Measurements from ENCODE around the gene PRKCA. TPM values are rescaled to one million over a fixed set of nuclear protein-coding genes. Genes with fewer than 3 reads are reported as not detected.

Gene PRKCA
- total and polyA plus RNA-seq, 2 experiments from 2014 or later, result 6.4 to 35.4 TPM

DNA sequence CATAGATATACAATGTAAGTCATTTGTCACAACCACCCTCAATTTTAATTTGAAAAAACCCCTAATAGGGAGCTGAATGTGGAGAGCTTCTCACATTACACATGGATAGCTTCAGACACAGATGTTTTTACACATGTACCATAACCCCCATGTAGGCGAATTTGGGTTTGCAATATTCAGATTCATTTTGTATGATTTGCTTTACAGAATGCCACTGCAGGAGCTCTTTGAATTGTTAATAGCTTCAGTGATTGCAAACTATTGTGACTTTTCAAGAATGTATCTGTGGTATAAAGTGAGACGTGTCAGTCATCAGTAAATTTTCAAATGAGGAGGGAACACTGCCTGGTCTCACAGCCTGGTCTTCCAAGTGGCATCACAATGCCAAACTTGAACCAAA, 419.9 kb downstream of the PRKCA start:
- Histone ChIP-seq H3K27me3 (ENCODE audit: insufficient read depth) (no peaks in the 10 kb centered on the region), H3K27ac (ENCODE audit: low read depth) (peak overlapping the region; percentile 12; the same call in 1 of the 2 replicates), H4K20me1 (replicated peaks; ENCODE audit: insufficient read depth) (no peaks in the 10 kb centered on the region), H2AFZ (no peak overlapping the region), H3K4me1 (ENCODE audit: insufficient read depth) (peaks cover 18% of the 10 kb centered on the region), H3K4me2 (peak overlapping the region; percentile 16), H3K9me2 (ENCODE audit: insufficient read depth) (0 out of 2 replicates have a peak, but pooled peaks cover 7% of the 10 kb centered on the region), H3F3A (replicated peaks; ENCODE audit: low read depth) (no peaks in the 10 kb centered on the region), H3K36me3 (ENCODE audit: insufficient read depth) (no peaks in the 10 kb centered on the region), H3K4me3 (peak overlapping the region; percentile 7; the same call in 1 of the 2 replicates), H3K79me2 (replicated peaks; ENCODE audit: insufficient read depth) (no peaks in the 10 kb centered on the region)
- DNase-seq (ENCODE audit: low spot score) (no peak), ATAC-seq (no peak)
- no peak overlapping the region for H3K4me3 Mint-ChIP-seq
- H3K4me1 Mint-ChIP-seq, result peaks cover 50% of the 10 kb centered on the region
- H3K9me3 Mint-ChIP-seq, result no peaks in the 10 kb centered on the region
- no peaks in the 10 kb centered on the region for H3K36me3 Mint-ChIP-seq (ENCODE audit: low read depth)
- peaks cover 16% of the 10 kb centered on the region for H3K27me3 Mint-ChIP-seq (ENCODE audit: insufficient read depth, low read depth, poor library complexity)
- H3K27ac Mint-ChIP-seq, result peak overlapping the region; percentile 61
- TF ChIP-seq, protein P1, sequence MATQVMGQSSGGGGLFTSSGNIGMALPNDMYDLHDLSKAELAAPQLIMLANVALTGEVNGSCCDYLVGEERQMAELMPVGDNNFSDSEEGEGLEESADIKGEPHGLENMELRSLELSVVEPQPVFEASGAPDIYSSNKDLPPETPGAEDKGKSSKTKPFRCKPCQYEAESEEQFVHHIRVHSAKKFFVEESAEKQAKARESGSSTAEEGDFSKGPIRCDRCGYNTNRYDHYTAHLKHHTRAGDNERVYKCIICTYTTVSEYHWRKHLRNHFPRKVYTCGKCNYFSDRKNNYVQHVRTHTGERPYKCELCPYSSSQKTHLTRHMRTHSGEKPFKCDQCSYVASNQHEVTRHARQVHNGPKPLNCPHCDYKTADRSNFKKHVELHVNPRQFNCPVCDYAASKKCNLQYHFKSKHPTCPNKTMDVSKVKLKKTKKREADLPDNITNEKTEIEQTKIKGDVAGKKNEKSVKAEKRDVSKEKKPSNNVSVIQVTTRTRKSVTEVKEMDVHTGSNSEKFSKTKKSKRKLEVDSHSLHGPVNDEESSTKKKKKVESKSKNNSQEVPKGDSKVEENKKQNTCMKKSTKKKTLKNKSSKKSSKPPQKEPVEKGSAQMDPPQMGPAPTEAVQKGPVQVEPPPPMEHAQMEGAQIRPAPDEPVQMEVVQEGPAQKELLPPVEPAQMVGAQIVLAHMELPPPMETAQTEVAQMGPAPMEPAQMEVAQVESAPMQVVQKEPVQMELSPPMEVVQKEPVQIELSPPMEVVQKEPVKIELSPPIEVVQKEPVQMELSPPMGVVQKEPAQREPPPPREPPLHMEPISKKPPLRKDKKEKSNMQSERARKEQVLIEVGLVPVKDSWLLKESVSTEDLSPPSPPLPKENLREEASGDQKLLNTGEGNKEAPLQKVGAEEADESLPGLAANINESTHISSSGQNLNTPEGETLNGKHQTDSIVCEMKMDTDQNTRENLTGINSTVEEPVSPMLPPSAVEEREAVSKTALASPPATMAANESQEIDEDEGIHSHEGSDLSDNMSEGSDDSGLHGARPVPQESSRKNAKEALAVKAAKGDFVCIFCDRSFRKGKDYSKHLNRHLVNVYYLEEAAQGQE (IDR thresholded peaks at IDR 0.05; ENCODE audit: unreplicated experiment), result no peak
- TF ChIP-seq, protein P2, sequence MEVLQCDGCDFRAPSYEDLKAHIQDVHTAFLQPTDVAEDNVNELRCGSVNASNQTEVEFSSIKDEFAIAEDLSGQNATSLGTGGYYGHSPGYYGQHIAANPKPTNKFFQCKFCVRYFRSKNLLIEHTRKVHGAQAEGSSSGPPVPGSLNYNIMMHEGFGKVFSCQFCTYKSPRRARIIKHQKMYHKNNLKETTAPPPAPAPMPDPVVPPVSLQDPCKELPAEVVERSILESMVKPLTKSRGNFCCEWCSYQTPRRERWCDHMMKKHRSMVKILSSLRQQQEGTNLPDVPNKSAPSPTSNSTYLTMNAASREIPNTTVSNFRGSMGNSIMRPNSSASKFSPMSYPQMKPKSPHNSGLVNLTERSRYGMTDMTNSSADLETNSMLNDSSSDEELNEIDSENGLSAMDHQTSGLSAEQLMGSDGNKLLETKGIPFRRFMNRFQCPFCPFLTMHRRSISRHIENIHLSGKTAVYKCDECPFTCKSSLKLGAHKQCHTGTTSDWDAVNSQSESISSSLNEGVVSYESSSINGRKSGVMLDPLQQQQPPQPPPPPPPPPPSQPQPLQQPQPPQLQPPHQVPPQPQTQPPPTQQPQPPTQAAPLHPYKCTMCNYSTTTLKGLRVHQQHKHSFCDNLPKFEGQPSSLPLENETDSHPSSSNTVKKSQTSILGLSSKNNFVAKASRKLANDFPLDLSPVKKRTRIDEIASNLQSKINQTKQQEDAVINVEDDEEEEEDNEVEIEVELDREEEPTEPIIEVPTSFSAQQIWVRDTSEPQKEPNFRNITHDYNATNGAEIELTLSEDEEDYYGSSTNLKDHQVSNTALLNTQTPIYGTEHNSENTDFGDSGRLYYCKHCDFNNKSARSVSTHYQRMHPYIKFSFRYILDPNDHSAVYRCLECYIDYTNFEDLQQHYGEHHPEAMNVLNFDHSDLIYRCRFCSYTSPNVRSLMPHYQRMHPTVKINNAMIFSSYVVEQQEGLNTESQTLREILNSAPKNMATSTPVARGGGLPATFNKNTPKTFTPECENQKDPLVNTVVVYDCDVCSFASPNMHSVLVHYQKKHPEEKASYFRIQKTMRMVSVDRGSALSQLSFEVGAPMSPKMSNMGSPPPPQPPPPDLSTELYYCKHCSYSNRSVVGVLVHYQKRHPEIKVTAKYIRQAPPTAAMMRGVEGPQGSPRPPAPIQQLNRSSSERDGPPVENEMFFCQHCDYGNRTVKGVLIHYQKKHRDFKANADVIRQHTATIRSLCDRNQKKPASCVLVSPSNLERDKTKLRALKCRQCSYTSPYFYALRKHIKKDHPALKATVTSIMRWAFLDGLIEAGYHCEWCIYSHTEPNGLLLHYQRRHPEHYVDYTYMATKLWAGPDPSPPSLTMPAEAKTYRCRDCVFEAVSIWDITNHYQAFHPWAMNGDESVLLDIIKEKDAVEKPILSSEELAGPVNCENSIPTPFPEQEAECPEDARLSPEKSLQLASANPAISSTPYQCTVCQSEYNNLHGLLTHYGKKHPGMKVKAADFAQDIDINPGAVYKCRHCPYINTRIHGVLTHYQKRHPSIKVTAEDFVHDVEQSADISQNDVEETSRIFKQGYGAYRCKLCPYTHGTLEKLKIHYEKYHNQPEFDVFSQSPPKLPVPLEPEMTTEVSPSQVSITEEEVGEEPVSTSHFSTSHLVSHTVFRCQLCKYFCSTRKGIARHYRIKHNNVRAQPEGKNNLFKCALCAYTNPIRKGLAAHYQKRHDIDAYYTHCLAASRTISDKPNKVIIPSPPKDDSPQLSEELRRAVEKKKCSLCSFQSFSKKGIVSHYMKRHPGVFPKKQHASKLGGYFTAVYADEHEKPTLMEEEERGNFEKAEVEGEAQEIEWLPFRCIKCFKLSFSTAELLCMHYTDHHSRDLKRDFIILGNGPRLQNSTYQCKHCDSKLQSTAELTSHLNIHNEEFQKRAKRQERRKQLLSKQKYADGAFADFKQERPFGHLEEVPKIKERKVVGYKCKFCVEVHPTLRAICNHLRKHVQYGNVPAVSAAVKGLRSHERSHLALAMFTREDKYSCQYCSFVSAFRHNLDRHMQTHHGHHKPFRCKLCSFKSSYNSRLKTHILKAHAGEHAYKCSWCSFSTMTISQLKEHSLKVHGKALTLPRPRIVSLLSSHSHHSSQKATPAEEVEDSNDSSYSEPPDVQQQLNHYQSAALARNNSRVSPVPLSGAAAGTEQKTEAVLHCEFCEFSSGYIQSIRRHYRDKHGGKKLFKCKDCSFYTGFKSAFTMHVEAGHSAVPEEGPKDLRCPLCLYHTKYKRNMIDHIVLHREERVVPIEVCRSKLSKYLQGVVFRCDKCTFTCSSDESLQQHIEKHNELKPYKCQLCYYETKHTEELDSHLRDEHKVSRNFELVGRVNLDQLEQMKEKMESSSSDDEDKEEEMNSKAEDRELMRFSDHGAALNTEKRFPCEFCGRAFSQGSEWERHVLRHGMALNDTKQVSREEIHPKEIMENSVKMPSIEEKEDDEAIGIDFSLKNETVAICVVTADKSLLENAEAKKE (CRISPR knock-in tag; IDR thresholded peaks at IDR 0.05), result no peak
- TF ChIP-seq CREB1 (CRISPR knock-in tag; IDR thresholded peaks at IDR 0.05; ENCODE audit: low read depth), result no peak
- TF ChIP-seq, protein P3, sequence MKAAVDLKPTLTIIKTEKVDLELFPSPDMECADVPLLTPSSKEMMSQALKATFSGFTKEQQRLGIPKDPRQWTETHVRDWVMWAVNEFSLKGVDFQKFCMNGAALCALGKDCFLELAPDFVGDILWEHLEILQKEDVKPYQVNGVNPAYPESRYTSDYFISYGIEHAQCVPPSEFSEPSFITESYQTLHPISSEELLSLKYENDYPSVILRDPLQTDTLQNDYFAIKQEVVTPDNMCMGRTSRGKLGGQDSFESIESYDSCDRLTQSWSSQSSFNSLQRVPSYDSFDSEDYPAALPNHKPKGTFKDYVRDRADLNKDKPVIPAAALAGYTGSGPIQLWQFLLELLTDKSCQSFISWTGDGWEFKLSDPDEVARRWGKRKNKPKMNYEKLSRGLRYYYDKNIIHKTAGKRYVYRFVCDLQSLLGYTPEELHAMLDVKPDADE (IDR thresholded peaks at IDR 0.05), result no peak
- TF ChIP-seq NANOG (IDR thresholded peaks at IDR 0.05; ENCODE audit: borderline replicate concordance), result peak; percentile 47; the same call in 1 of the 2 replicates
- TF ChIP-seq ZNF114 (CRISPR knock-in tag; IDR thresholded peaks at IDR 0.05), result no peak
